Chondrocyte (in vitro differentiated cells): Measurements from ENCODE around the gene SULT1A2. TPM values are rescaled to one million over a fixed set of nuclear protein-coding genes. Genes with fewer than 3 reads are reported as not detected.

Experiments
- DNase-seq: peaks from one replicate; pipeline ENCODE4 v3.0.0; 2021; ENCODE audit warnings: mixed read lengths, low spot score
- H3K27ac Mint-ChIP-seq: one replicate; pipeline ENCODE4 v1.8.0; 2021; ENCODE audit warnings: mild to moderate bottlenecking, moderate library complexity, mixed read lengths; ENCODE audit not compliant: unreplicated experiment
- H3K27me3 Mint-ChIP-seq: 2 replicates; pipeline ENCODE4 v1.8.0; 2021; ENCODE audit warnings: low read depth, mixed read lengths
- H3K36me3 Mint-ChIP-seq: 2 replicates; pipeline ENCODE4 v1.8.0; 2021; ENCODE audit warnings: low read depth, mixed read lengths
- H3K4me1 Mint-ChIP-seq: 2 replicates; pipeline ENCODE4 v1.8.0; 2021; ENCODE audit warnings: low read depth, mild to moderate bottlenecking, mixed read lengths
- H3K4me3 Mint-ChIP-seq: one replicate; pipeline ENCODE4 v1.8.0; 2021; ENCODE audit warnings: mild to moderate bottlenecking, moderate library complexity, mixed read lengths; ENCODE audit not compliant: unreplicated experiment
- H3K9me3 Mint-ChIP-seq: 2 replicates; pipeline ENCODE4 v1.8.0; 2021; ENCODE audit warnings: low read depth, mixed read lengths
- total RNA-seq: library from RNA; stranded (reverse); gene quantifications from 3 replicates; pipeline ENCODE4 v1.2.1, GENCODE V29; 2021
- TF ChIP-seq, protein P1 (sequence below): fragments of 200-600 bp; sonication (generic); IDR thresholded peaks from 2 replicates; pipeline ENCODE4 v1.5.0; 2021; ENCODE audit warnings: antibody characterized with exemption, mild to moderate bottlenecking, moderate library complexity

Gene SULT1A2
- total RNA-seq, 1 donor from 2014 or later: not detected

- DNase-seq: no peak
- Mint-ChIP-seq H3K4me3 (no peak overlapping the region), H3K27me3 (no peaks in the 10 kb centered on the region), H3K36me3 (peaks cover 9% of the 10 kb centered on the region), H3K27ac (no peak overlapping the region), H3K9me3 (no peaks in the 10 kb centered on the region), H3K4me1 (peaks cover 11% of the 10 kb centered on the region)
- TF ChIP-seq, protein P1, sequence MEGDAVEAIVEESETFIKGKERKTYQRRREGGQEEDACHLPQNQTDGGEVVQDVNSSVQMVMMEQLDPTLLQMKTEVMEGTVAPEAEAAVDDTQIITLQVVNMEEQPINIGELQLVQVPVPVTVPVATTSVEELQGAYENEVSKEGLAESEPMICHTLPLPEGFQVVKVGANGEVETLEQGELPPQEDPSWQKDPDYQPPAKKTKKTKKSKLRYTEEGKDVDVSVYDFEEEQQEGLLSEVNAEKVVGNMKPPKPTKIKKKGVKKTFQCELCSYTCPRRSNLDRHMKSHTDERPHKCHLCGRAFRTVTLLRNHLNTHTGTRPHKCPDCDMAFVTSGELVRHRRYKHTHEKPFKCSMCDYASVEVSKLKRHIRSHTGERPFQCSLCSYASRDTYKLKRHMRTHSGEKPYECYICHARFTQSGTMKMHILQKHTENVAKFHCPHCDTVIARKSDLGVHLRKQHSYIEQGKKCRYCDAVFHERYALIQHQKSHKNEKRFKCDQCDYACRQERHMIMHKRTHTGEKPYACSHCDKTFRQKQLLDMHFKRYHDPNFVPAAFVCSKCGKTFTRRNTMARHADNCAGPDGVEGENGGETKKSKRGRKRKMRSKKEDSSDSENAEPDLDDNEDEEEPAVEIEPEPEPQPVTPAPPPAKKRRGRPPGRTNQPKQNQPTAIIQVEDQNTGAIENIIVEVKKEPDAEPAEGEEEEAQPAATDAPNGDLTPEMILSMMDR: no peak
Observed at GRCh38 chr16:28558456-28558855, 38.4 kb downstream of the SULT1A2 start.

DNA sequence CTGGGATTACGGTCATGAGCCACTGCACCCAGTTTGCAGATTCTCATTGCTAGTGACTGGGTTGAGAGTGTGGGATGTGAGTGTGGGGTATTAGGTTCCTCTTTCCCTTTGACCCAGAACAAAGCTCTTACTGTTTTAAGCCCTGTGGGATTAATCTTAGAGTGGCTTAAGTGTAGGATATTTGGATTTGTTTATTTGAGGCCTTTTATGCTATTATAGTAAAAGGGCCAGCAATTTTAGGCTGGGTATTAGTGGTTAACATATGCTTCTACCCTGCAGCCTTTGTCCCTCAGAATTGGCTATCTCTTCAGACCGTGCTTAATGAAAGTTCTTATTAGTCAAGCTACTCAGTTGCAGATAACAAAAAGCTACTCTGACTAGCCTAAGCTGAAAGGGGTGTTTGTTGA lies 39.9 kb downstream of the SULT1A2 start:
- Mint-ChIP-seq H3K9me3 (no peaks in the 10 kb centered on the region), H3K36me3 (peaks cover 9% of the 10 kb centered on the region), H3K27ac (no peak overlapping the region), H3K4me1 (peaks cover 11% of the 10 kb centered on the region), H3K27me3 (no peaks in the 10 kb centered on the region), H3K4me3 (no peak overlapping the region)
- TF ChIP-seq, protein P1: no peak
- DNase-seq: no peak

GRCh38 chr16:28555561-28555960 lies 41.3 kb downstream of the SULT1A2 start:
- no peaks in the 10 kb centered on the region for H3K27me3 Mint-ChIP-seq
- H3K4me1 Mint-ChIP-seq: peaks cover 11% of the 10 kb centered on the region
- no peaks in the 10 kb centered on the region for H3K9me3 Mint-ChIP-seq
- no peak overlapping the region for H3K4me3 Mint-ChIP-seq
- no peak for DNase-seq
- H3K27ac Mint-ChIP-seq: no peak overlapping the region
- H3K36me3 Mint-ChIP-seq: peaks cover 9% of the 10 kb centered on the region
- TF ChIP-seq, protein P1: no peak

DNA sequence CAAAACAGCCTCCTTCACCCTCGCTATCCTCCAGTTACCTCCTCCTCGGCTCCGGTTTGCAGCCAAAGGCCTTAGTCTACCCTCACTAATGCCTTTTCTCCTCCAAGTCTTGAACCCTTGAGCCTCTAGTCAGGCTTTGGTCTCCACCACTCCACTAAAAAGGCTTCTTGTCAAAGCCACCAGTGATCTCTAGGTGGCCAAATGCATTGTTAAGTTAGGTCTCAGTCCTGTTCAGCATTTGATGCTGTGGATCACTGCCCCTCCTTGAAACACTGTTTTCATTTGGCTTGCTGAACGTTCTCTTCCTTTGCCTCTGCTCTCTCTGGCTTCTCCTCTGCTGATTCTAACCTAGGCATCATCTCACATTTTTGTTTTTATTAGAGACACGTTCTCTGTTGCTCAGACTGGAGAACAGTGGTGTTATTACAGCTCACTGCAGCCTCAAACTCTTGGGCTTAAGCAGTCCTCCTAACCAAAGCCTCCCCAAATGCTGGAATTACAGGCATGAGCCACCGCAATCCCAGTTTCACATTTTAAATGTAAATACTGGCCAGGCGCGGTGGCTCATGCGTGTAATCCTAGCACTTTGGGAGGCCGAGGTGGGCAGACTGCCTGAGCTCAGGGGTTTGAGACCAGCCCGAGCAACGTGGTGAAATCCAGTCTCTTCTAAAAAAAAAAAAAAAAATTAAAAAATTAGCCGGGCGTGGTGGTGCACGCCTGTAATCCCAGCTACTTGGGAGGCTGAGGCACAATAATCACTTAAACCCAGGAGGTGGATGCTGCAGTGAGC lies 42.0 kb downstream of the SULT1A2 start:
- Mint-ChIP-seq H3K4me1 (peaks cover 11% of the 10 kb centered on the region), H3K27ac (peak overlapping the region; percentile 42), H3K4me3 (peak overlapping the region; percentile 89), H3K9me3 (no peaks in the 10 kb centered on the region), H3K36me3 (peaks cover 9% of the 10 kb centered on the region), H3K27me3 (no peaks in the 10 kb centered on the region)
- TF ChIP-seq, protein P1: no peak
- no peak for DNase-seq

DNA sequence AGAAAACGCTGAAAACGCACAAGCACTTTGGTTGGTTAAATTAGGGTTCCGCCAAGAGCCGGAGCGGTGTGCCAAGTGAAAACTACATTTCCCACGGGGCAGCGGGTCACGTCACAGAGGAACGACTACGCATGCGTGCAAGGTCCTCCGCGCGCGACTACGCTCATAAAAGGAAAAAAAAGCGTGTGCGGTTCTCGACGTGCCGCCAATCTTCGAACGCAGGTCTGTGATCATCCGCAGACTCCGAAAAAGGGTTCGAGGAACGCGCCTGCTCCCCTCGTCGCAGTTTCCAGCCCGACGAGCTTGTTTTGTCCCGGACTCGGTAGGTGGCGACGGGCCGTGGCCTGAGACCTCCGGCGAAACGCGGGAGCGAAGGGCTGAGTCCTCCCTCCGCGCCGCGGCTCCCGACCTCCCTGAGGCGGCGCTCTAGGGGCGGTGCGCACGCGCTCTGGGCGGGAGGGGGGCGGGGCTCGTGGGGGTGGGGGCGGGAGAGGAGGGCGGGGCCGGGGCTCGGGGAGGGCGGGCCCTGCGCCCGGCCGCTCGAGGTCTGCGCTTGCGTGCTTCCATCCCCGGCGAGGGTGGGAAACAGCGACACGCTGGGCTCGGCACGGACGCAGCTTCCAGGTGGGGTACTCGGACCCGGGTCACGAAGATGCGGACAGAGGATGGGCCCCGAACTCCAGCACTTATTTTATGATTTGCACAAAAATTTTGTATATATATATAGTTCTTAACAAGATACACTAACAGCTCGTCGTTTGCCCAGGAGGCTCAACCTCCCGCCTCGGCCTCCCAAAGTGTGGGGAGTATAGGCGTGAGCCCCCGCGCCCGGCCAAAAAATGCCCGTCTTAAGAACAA lies 42.8 kb downstream of the SULT1A2 start, which contains the start of gene SGF29:
SGF29 (plus strand) TSS at position 145 of the 858 bp plus-strand sequence. CDS start 27,150 bp downstream, outside the sequence.
- H3K4me1 Mint-ChIP-seq: peaks cover 15% of the 10 kb centered on the region
- peak within 1 kb of the TSS; percentile 89 for H3K4me3 Mint-ChIP-seq
- H3K27me3 Mint-ChIP-seq: no peaks in the 10 kb centered on the region
- peaks cover 8% of the 10 kb centered on the region for H3K36me3 Mint-ChIP-seq
- peak; percentile 96 for DNase-seq
- TF ChIP-seq, protein P1: peak; percentile 73
- H3K27ac Mint-ChIP-seq: peak within 1 kb of the TSS; percentile 96
- H3K9me3 Mint-ChIP-seq: no peaks in the 10 kb centered on the region
